Lung (tissue), 12 donors: ENCODE results near the gene HOXA6. TPM values are rescaled to one million over a fixed set of nuclear protein-coding genes. Genes with fewer than 3 reads are reported as not detected.

Experiments
- ATAC-seq: fragments of 200-7000 bp; cut with Tn5 transposase; one replicate; pipeline ENCODE4 v1.9.1; 2020; ENCODE audit warnings: moderate number of reproducible peaks; ENCODE audit not compliant: insufficient read depth, low FRiP score
- DNase-seq, 3 donors: peaks; one replicate each; pipeline ENCODE4 v3.0.0-alpha.2; 2013 to 2017
- H3K27ac ChIP-seq, 2 donors: one replicate each; pipeline ENCODE4 v1.5.1; 2013; ENCODE audit warnings: mild to moderate bottlenecking in 2 of 2, moderate library complexity in 2 of 2, control low read depth in 1 of 2, inconsistent platforms in 1 of 2, low read depth in 1 of 2, low read length in 1 of 2
- H3K27me3 ChIP-seq, 3 donors: one replicate each; pipeline ENCODE4 v1.5.1; 2013; ENCODE audit warnings: low read length in 2 of 3; ENCODE audit not compliant: control insufficient read depth in 3 of 3, insufficient read depth in 3 of 3
- H3K36me3 ChIP-seq, 4 donors: one replicate each; pipeline ENCODE4 v1.5.1; 2013; ENCODE audit warnings: low read length in 4 of 4, mild to moderate bottlenecking in 1 of 4, moderate library complexity in 1 of 4; ENCODE audit not compliant: control insufficient read depth in 4 of 4, insufficient read depth in 4 of 4
- H3K4me1 ChIP-seq, 5 donors: one replicate each; pipeline ENCODE4 v1.5.1; 2013; ENCODE audit warnings: low read length in 5 of 5, mild to moderate bottlenecking in 2 of 5, moderate library complexity in 1 of 5; ENCODE audit not compliant: control insufficient read depth in 5 of 5, insufficient read depth in 5 of 5
- H3K4me3 ChIP-seq: one replicate; pipeline ENCODE4 v1.5.1; 2013; ENCODE audit warnings: mild to moderate bottlenecking, control low read depth, moderate library complexity
- H3K9ac ChIP-seq, 2 donors: one replicate each; pipeline ENCODE4 v1.5.1; 2013; ENCODE audit warnings: low read length in 2 of 2, control low read depth in 1 of 2; ENCODE audit not compliant: insufficient read depth in 1 of 2
- H3K9me3 ChIP-seq, 4 donors: one replicate each; pipeline ENCODE4 v1.5.1; 2013; ENCODE audit warnings: low read length in 3 of 4, mild to moderate bottlenecking in 1 of 4, moderate library complexity in 1 of 4; ENCODE audit not compliant: control insufficient read depth in 4 of 4, insufficient read depth in 3 of 4
- CTCF ChIP-seq: IDR thresholded peaks from 2 replicates; pipeline ENCODE4 v1.5.1; 2012; ENCODE audit warnings: mild to moderate bottlenecking; ENCODE audit errors: control extremely low read depth, extremely low read depth
- WGBS, 2 donors: extraction: QIAGEN DNeasy Blood & Tissue Kit; methylation state at CpG; one replicate each; pipeline ENCODE4 v1.1.7; 2013; 5-methylcytosine and 5-hydroxymethylcytosine counted together
- polyA plus RNA-seq, 2 donors: library from polyadenylated mRNA; stranded (reverse); fragments of 200-250 nt; gene quantifications; one replicate each; pipeline ENCODE4 v1.2.1, GENCODE V29; 2013
- total RNA-seq, 2 donors: library from RNA; depleted of rRNA in 1 of 2; stranded (reverse); fragments of >200 nt in 1 of 2; gene quantifications; one replicate each; pipeline ENCODE4 v1.2.1, GENCODE V29; 2014 to 2021
- donor health status: control.
- donor health status: control.
- donor health status: Bipolar disorder and iron deficiency.
- donor health status: healthy.
- donor health status: DM: yes; HTN: yes; CAD: no.

The HOXA6 gene
- total and polyA plus RNA-seq, 4 donors, result 0.49 to 7.7 (median 2.8) TPM

GRCh38 chr7:27158436-27159265 lies 11.1 kb upstream of the HOXA6 start:
- H3K36me3 ChIP-seq, result no peaks in the 10 kb centered on the region
- no peak overlapping the region for H3K4me3 ChIP-seq
- H3K9me3 ChIP-seq, result no peaks in the 10 kb centered on the region
- DNase-seq (peak in 1 of 3 donors; percentile 34), ATAC-seq (no peak)
- no peak overlapping the region for H3K9ac ChIP-seq
- no peak overlapping the region for H3K27ac ChIP-seq
- H3K27me3 ChIP-seq, result peaks cover 0 to 92% (median 69%) of the 10 kb centered on the region in 3 donors
- H3K4me1 ChIP-seq, result peaks cover 0 to 21% (median 3%) of the 10 kb centered on the region in 5 donors
- no peak for TF ChIP-seq CTCF
- WGBS, 2 donors, result 25 to 50% methylated on average over 35 of the region's 35 CpGs

- no peak for ATAC-seq
- Histone ChIP-seq H3K4me1 (peaks cover 0 to 28% (median 4%) of the 10 kb centered on the region in 5 donors), H3K9me3 (no peaks in the 10 kb centered on the region), H3K27ac (no peak overlapping the region), H3K9ac (no peak overlapping the region), H3K4me3 (no peak overlapping the region), H3K27me3 (peaks cover 0 to 92% (median 69%) of the 10 kb centered on the region in 3 donors), H3K36me3 (no peaks in the 10 kb centered on the region)
- no peak for DNase-seq
- no peak for TF ChIP-seq CTCF
- WGBS, 2 donors, result 12 to 42% methylated on average over 30 of the region's 30 CpGs
Observed at GRCh38 chr7:27157702-27158431, 10.3 kb upstream of the HOXA6 start.

- peaks cover 0 to 33% (median 4%) of the 10 kb centered on the region in 5 donors for H3K4me1 ChIP-seq
- DNase-seq (peak in 1 of 3 donors; percentile 43), ATAC-seq (no peak)
- peak overlapping the region in 1 of 2 donors; percentile 13 for H3K27ac ChIP-seq
- H3K9me3 ChIP-seq, result no peaks in the 10 kb centered on the region
- no peaks in the 10 kb centered on the region for H3K36me3 ChIP-seq
- H3K9ac ChIP-seq, result no peak overlapping the region
- H3K4me3 ChIP-seq, result no peak overlapping the region
- peaks cover 0 to 87% (median 63%) of the 10 kb centered on the region in 3 donors for H3K27me3 ChIP-seq
- 9 to 16% methylated on average over 29 to 30 of the region's 30 CpGs for WGBS, 2 donors
- TF ChIP-seq CTCF, result no peak
Observed at GRCh38 chr7:27156916-27157701, 9.5 kb upstream of the HOXA6 start.
